Lung microvascular endothelial cell (primary cell): ENCODE data around the gene TAS2R42. TPM values are rescaled to one million over a fixed set of nuclear protein-coding genes. Genes with fewer than 3 reads are reported as not detected.

Experiments used
- DNase-seq, 2 donors: peaks; one replicate each; pipeline versions ENCODE4 v3.0.0 to v3.0.0-alpha.2; 2010; ENCODE audit warnings: low read depth in 2 of 2
- total RNA-seq: library from RNA; depleted of rRNA; stranded (reverse); fragments of >200 nt; gene quantifications from 2 replicates; pipeline ENCODE4 v1.2.1, GENCODE V29; 2014

Gene TAS2R42
- total RNA-seq, 1 donor from 2014 or later = not detected

- DNase-seq = no peak
Measured at GRCh38 chr12:11147420-11147819, 39.3 kb downstream of the TAS2R42 start.

GRCh38 chr12:11144297-11144696, 42.4 kb downstream of the TAS2R42 start:
- DNase-seq = no peak

- DNase-seq = no peak
Measured at GRCh38 chr12:11143352-11143751, 43.4 kb downstream of the TAS2R42 start.

GRCh38 chr12:11136075-11136474, 50.7 kb downstream of the TAS2R42 start:
- DNase-seq = no peak

Other genes starting within 250 kb of the TAS2R42 start
- 0.87 and 1.4 TPM in 2 replicates for gene TAS2R14, start 247.7 kb downstream of the TAS2R42 start, total RNA-seq
- gene TAS2R50, start 200.0 kb downstream of the TAS2R42 start, total RNA-seq = 1.1 and 1.2 TPM in 2 replicates
- gene TAS2R20, start 188.6 kb downstream of the TAS2R42 start, total RNA-seq = 1.1 and 1.8 TPM in 2 replicates
- 1.3 and 2.6 TPM in 2 replicates for gene TAS2R19, start 164.3 kb downstream of the TAS2R42 start, total RNA-seq
- gene TAS2R31, start 155.5 kb downstream of the TAS2R42 start, total RNA-seq = 1.1 and 1.8 TPM in 2 replicates
- 0.65 and 0.79 TPM in 2 replicates for gene TAS2R46, start 124.6 kb downstream of the TAS2R42 start, total RNA-seq
- 0.65 and 0.99 TPM in 2 replicates for gene TAS2R43, start 94.6 kb downstream of the TAS2R42 start, total RNA-seq
- gene TAS2R30, start 52.3 kb downstream of the TAS2R42 start, total RNA-seq = 1.1 and 2.2 TPM in 2 replicates
- 4.6 and 6.7 TPM in 2 replicates for gene SMIM10L1, start 15.7 kb downstream of the TAS2R42 start, total RNA-seq
- not detected in 2 replicates for gene PRB3, start 82.8 kb upstream of the TAS2R42 start, total RNA-seq
- not detected in 2 replicates for gene PRB4, start 123.5 kb upstream of the TAS2R42 start, total RNA-seq
- gene PRB2, start 208.6 kb upstream of the TAS2R42 start, total RNA-seq = not detected in 2 replicates